NAMALWA (cell line): ENCODE data around the gene ASCC3.

Experiments
- DNase-seq: peaks from one replicate; pipeline ENCODE4 v3.0.0-alpha.2; 2015; ENCODE audit warnings: low spot score

The ASCC3 gene

DNA sequence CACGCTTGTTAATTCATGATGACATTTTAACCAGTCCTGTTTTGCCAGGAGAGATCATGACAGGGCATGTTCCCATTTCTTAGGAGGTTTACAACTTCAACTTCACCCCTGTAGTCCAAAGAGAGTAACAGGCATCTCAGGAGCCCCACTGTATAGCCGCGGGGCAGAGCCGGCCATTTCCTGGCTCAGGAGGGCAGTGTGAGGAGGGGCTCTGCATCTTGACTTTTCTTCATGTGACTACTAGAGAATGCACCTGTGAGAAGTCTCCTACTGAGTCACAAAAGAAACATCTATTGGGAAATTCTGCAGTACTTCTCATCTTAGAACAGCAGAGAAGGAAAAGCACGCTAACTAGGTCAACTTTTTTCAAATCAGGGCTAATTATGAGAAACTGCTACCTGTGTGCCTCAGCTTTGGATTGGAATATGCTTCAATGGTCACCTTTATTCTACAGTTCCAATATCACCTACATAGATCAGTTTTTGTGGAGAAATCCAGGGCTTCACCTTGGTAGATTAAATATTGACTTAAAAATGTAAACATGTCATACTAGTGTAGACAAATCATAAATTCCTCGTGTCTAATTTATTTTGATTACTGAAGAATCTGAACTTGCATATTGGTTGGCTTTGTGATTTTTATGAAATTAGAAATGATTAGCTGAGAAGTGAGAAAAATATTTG lies 387.8 kb downstream of the ASCC3 start:
- no peak for DNase-seq

GRCh38 chr6:100491952-100492670 lies 389.0 kb downstream of the ASCC3 start:
- no peak for DNase-seq

DNA sequence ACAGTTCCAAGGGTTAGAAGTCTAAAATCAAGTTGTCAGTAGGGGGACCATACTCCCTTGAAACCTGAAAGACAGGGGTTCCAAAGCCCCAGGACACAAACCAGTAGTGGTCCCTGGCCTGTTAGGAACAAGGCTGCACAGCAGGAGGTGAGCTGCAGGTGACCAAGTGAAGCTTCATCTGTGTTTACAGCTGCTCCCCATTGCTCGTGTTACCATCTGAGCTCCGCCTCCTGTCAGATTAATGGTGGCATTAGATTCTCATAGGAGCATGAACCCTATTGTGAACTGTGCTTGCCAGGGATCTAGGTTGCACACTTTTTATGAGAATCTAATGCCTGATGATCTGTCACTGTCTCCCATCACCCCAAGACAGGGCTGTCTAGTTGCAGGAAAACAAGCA lies 391.1 kb downstream of the ASCC3 start:
- DNase-seq, result no peak

GRCh38 chr6:100488244-100488643 lies 392.9 kb downstream of the ASCC3 start:
- no peak for DNase-seq

DNA sequence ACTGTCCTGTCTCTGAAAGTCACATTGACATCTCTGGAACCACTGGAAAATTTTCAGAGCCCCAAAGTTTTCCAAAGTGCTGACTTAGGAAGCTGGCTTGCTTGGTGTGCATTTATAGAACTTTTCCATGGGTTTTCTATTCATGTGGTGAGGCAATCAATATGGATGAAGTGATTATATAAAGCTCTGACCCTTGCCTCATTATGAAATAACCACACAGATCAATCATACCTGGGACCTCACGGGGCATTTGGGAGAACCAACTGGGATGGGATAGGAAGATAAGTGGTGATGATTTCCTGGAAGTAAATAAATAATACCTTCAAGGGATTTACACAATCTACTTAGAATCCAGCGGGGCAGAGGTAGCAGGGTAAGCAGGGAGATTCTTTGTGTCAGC lies 393.5 kb downstream of the ASCC3 start:
- no peak for DNase-seq

GRCh38 chr6:100485268-100485667 lies 395.9 kb downstream of the ASCC3 start:
- DNase-seq, result no peak

DNA sequence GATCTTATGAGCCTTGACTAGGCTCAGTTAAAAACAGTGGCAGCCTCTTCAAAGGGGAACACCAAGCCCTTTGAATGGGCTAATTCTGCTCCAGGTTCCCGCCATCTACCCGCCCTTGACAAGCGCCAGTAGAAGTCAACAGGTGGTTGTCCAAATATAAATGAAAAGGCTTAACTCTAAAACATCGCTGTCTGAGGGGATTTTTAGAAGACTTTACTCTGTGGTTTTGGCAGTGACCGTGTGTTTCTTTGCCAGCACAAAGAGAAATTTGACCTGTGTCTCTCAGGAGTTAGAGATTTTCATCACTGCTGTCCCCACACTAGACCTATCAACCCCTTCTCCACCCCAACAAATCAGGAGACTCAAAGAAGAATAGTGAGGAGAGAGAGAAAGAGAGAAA lies 396.7 kb downstream of the ASCC3 start:
- DNase-seq, result no peak

GRCh38 chr6:100482698-100483097 lies 398.4 kb downstream of the ASCC3 start:
- no peak for DNase-seq

GRCh38 chr6:100479179-100480035 lies 401.7 kb downstream of the ASCC3 start:
- peak; percentile 71 for DNase-seq

DNA sequence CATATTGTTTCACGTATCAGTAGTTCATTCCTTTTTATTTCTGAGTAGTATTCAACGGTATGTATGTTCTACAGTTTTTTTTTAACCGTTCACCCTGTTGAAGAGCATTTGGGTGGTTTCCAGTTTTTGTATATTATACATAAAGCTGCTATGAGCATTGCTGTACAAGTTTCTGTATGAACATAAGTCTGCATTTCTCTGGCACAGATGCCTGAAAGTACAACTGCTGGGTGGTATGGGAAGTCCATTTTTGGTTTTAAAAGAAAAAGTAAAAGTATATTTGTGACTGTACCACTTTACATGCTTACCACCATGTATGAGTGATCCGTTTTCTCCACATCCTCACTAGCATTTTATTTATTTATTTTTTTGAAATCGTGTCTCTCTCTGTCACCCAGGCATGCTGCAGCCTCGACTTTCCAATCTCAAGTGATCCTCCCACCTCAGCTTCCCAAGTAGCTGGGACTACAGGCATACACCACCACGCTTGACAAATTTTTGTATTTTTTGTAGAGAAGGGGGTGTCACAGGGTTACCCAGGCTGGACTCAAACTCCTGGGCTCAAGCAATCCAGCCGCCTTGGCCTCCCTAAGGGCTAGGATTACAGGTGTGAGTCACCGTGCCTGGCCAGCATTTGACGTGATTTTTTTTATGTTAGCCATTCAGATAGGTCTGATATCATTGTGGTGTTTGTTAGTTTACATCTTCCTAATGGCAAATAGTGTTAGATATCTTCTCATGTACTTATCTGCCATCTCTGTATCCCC lies 405.4 kb downstream of the ASCC3 start:
- no peak for DNase-seq

- DNase-seq, result no peak
Measured at GRCh38 chr6:100473182-100473581, 407.9 kb downstream of the ASCC3 start.

DNA sequence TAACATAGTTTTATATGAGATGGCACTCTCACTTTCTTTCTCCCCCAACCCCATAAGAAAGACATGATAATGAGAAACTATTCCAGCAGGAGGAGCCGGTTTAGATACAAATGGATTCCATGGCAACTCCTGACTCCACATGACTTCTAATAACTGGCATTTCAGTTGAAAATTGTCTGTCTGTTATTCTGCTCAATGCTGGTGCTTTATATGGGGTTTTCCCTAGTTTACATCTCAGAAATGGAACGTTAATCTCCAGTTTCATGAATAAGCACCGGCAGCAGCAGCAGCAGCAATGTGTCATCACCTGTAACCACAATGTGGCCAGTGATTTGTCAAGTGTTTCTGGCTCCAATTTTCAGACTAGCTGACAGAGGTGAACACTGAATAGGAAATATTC lies 408.5 kb downstream of the ASCC3 start:
- DNase-seq, result no peak

- no peak for DNase-seq
Measured at GRCh38 chr6:100470422-100471120, 410.6 kb downstream of the ASCC3 start.

DNA sequence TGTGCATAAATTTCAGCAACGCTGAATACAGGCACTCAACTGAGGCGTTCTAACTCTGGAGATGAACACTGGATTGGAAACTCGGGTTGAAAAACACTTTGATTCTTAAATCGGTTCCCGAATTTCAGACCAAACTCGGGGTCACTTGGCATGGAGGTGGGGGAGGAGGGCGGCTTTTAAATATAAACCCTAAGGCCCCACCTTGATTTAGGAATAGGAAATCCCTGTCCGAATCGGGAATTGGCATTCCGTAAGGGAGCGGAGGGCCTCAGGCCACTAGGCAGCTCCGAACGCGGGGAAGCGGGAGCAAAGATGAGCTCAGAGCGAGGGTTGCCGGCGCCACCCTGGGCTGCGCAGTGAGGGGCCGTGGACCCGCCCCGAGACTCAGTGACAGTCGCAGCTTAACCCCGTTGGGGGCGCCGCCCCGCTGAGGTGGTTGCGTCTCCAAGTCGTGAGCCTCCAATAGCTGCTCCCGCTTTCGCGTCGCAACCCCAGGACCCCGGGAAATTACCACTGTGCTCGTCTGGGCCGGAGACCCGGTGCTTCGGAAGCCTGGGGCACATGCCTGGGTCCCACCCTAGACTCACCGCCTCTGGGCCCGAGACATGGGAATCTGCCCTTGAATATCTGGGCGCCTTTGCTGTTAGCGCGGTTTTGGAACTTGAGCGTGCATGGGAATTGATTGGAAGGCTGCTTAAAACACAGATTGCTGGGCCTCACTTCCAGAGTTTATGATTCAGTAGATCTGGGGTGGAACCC lies 411.8 kb downstream of the ASCC3 start:
- no peak for DNase-seq

DNA sequence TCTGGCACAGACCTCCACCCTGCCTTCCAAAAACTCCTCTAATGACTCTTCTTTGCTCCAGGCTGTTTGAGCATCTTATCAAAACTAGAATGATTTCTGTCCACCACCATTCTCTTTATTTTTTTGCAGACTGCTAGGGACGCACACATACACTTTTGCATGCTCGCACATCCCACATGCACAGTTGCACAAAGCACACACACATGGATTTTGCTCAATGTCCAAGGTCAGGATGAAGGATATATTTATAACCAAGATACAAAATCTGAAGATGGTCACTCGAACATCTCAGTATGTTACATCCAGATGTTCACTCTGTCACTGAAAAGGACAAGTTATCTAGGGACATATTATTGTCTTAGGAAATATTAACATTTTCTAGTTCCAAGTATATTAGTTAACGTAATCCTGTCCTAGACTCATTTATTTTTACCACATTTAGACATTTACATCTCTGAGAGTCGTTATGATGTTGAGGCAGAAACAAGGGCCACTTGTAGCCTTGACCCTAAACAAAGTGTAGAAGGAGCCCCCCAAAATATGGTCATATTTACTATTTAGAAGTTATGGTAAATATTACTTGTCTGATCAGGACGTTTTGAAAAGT lies 413.0 kb downstream of the ASCC3 start:
- DNase-seq, result no peak

- DNase-seq, result no peak
Measured at GRCh38 chr6:100467129-100468015, 413.8 kb downstream of the ASCC3 start.

GRCh38 chr6:100466410-100467128 lies 414.6 kb downstream of the ASCC3 start:
- DNase-seq, result no peak

DNA sequence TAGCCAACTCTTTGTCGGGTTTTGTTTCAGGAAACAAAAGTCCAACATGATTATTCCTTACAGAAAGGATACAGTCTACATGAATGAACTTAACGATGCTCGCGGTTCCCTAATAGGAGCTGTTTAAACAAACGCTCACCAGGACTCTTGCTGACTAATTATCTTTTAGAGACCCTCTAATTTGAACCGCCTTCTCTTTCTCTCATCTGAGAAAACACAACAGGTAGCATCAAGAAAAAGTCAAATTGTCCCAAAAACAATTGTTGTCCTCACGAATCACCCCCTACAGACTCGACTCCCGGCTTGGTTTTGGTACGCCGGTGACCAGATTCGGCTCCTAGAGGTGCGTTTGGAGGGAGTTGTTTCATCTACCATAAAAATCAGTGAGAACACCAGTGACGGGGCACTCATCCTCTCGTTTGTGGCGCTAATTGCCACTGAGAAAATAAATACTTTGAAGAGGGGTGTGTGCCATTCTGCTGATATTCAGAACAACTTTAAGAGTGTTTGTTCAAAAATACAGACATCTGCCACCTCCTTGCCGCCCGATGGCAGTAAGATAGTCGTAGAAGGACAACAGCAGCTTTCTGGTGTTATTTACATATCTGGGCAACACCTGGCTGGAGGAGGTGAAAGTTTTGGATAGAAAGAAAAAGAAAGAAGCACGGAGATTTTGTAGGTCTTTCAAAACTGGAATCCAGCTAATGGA lies 415.3 kb downstream of the ASCC3 start:
- no peak for DNase-seq
